Epidermal melanocyte (primary cell): ENCODE data around the gene TBXT.
"Not testable (repeated sequence)": the region's sequence is repeated elsewhere in the genome, so short reads cannot be mapped to it uniquely, and the experiment has no call there.

Experiments
- DNase-seq: peaks from one replicate; pipeline ENCODE4 v3.0.0; 2011; ENCODE audit warnings: low spot score; ENCODE audit not compliant: insufficient read length

Gene TBXT

GRCh38 chr6:166169549-166170421 is 2.1 kb upstream of the TBXT start:
- DNase-seq: no peak

DNA sequence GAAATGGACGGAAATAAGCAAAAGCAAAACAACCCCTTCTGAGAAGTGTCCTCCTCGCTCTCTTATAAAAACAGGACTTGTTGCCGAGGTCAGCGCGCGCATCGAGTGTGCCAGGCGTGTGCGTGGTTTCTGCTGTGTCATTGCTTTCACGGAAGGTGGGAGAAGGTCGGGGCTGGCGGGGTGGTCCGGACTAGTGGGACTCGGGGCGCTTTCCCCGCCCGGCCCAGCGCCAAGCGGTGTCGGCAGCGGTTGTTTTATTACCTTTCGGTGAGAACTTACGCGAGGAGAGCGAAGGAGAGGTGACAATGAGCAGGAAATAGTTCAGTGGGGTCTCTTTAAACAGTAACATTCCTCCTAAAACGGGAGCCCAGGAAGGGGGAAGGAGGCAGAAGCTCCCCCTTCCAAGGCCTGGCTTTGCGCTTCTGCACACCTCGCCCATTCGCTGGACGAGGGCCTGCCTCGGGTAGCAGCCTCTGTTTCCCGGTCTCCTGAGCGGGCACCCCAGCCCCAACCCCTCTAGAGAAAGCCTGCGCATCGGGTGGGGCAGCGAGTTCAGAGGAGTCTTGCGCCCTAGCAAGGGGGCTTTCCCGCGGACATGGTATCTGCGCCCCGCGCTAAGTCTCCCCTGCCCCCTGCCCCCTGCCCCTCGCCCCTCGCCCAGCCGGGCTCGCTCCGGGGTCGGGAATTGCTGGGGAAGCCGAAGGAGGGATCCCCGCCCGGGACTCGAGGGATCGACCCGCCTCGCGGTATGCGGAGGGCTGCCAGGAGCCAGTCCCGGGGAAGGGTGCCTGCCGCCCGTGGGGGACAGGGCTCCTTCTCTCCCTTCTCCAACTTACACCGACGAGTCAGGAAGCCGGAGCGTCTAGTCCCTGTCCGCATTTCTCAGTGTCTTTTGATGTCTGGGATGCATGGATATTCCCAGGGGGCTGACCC is 1.2 kb upstream of the TBXT start:
- no peak for DNase-seq

DNA sequence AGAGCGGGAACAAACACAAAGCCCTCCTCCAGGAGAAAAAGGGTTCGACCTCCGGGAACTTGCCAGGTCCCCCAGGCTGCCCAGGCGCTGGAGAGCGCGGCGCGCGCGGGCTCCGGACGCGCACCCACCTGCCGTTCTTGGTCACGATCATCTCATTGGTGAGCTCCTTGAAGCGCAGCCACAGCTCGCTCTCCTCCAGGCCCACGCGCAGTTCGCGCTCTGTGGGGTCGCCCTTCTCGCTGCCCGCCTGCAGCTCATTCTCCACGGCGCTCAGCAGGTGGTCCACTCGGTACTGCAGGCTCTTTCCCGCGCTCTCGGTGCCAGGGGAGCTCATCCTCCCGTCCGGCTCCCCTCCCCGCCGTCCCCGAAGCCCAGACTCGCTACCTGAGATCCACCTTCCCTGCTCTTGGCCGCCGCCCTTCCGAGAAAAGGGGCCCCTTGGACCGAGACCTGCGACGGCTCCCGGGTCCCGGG is 356 bp downstream of the TBXT start:
- DNase-seq: no peak

GRCh38 chr6:166166314-166167257 is 1.1 kb downstream of the TBXT start:
- no peak for DNase-seq

DNA sequence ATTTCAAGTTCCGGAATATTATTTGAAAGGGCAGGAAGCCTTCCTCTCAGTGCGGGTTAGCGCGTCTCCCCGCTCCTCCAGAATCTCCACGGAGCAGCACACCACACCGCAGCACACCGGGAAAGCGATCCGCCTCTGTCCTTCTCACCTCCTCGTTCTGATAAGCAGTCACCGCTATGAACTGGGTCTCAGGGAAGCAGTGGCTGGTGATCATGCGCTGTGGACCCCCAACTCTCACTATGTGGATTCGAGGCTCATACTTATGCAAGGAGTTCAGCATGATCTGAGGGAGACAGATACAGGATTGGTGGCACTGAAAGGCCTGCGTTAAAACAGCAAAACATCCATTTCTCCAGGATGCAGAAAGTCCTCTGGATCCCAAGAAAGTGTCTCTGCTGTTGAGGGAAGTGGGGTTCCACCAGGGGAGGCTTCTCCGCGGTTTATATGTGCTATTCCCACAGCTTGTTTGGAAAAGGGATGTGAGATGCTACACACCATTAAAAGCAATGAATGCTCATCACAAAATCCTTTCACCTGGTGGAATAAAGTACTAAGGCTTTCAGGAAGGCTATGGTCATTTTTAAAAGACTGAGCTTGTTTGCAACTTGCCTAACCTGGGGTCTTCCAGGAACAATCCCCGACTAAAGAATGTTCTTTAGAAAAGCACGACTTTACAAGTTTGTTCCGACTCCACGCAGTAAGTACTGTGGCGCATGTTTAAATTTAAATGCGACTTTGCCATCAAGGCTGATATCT is 1.9 kb downstream of the TBXT start:
- DNase-seq: no peak

- no peak for DNase-seq
These were observed 4.9 kb downstream of the TBXT start for GRCh38 chr6:166162599-166163342.

- DNase-seq: no peak
These were observed 9.6 kb downstream of the TBXT start for GRCh38 chr6:166157930-166158617.

DNA sequence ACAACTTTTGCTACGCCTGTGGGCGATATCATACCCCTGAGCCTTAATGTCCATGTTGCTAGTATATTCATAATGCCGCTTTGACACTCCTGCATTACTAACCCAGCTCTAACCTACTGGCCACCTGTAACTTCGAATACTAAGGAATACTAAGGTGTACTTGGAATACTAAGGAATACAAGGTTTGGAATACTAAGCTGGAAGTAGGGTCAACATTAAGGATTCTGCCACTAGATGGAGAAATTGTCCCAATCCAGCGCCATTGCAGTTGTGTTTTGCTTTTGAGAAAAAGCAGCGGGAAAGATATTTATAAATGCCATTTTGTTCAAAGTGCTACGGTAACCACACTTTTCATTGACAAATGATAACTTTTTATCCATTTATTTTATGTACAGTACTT is 10.7 kb downstream of the TBXT start:
- DNase-seq: no peak

- no peak for DNase-seq
These were observed 13.7 kb downstream of the TBXT start for GRCh38 chr6:166153966-166154365.

GRCh38 chr6:166152660-166153059 is 15.0 kb downstream of the TBXT start:
- no peak for DNase-seq

- no peak for DNase-seq
These were observed 15.9 kb downstream of the TBXT start for GRCh38 chr6:166151798-166152197.

DNA sequence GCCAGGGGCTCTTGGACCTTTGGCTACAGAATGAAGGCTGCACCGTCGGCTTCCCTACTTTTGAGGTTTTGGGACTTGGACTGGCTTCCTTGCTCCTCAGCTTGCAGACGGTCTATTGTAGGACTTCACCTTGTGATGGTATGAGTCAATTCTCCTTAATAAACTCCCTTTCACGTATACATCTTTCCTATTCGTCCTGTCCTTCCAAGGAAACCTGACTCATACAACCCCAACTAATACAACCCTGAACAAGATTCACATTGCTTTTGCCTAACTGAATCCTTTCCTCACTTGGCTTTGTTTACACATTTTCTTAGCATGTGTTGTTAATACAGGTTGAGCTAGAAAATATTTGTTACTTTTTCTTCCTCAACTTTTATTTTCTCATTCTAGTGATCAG is 21.9 kb downstream of the TBXT start:
- DNase-seq: no peak

GRCh38 chr6:166143011-166143410 is 24.6 kb downstream of the TBXT start:
- no peak for DNase-seq

DNA sequence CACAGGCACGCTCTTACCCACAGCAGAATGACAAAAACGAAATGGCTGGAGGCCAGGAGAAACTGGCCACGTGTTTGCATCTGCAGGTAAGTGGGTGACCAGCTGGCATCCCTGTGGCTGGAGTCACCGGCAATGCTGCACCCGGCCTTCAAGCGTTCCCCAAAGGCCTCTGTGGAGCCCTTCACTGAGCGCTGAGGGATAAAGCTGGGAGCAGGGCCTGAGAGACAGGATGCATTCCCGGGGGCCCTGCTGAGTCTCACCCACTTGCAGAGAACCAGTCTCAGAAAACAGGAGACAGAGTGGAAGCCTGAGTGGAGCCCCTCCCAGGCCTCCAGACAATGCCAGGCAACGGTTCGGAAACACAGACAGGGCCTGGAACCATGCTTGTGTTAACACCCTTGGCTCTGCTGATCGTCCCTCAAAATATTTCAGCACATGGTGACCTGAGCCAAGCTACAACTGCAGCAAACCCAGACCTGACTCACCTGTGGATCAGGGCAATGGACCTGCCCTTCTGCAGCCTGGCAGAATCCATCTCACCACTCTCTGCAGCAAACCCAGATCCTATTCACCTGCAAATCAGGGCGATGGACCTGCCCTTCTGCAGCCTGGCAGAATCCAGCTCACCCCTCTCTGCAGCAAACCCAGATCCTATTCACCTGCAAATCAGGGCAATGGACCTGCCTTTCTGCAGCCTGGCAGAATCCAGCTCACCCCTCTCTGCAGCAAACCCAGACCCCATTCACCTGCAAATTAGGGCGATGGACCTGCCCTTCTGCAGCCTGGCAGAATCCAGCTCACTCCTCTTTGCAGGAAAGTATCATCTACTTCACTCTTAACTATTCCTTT is 39.8 kb downstream of the TBXT start:
- no peak for DNase-seq

GRCh38 chr6:166123115-166123514 is 44.5 kb downstream of the TBXT start:
- DNase-seq: not testable (repeated sequence)

GRCh38 chr6:166121726-166122125 is 45.9 kb downstream of the TBXT start:
- no peak for DNase-seq

DNA sequence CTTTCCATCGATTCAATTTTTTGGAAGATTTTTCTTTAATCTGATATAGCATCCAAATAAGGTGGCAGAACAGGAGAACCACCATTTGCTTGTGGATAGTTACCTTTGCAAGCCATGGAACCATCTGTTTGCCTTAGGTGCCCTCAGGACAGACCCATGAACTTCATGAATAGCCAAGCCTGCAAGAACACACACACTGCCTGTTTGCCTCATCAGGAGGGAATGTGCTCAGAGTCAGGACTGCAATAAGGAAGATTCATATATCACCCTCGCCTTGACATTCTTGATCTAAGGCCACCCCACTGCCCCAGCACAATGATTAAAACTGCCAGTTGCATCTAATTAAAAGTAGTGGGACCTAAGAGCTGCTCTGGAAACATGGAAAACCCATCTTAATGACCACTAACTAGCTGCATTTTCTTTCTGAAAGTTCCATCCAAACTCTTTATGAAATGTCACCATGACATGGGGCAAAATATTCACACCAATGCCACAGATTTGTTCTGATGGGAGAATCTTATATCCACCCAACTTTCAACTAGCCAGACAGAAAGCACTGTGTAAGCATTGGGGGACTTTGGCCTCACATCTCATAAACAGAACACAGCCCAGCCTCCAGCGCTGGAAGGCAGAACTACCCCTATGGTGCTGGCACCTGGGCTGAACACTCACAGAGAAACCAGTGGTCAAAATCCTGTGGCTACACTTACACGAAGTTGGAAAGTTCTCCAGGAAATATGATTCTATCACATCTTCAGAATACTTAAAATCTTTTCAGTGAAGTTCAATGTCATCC is 48.3 kb downstream of the TBXT start:
- no peak for DNase-seq
